Stomach (tissue), 9 donors: ENCODE data around the gene SMAP2. TPM values are rescaled to one million over a fixed set of nuclear protein-coding genes. Genes with fewer than 3 reads are reported as not detected.

ENCODE experiments used
- DNase-seq, 2 donors: peaks; one replicate each; pipeline versions ENCODE4 v3.0.0 to v3.0.0-alpha.2; 2013 to 2019
- H3K27ac ChIP-seq, 5 donors: fragments of 200-600 bp in 4 of 5; sonication (generic) in 4 of 5; one replicate each; pipeline ENCODE4 v1.5.1; 2013 to 2019; ENCODE audit warnings: mild to moderate bottlenecking in 1 of 5, moderate library complexity in 1 of 5
- H3K27me3 ChIP-seq, 3 donors: fragments of 200-600 bp; sonication (generic); one replicate each; pipeline ENCODE4 v1.5.1; 2017 to 2019; ENCODE audit warnings: mixed run types in 1 of 3
- H3K36me3 ChIP-seq, 4 donors: fragments of 200-600 bp; sonication (generic); 1 replicate in 3 of 4; 2 replicates in 1 of 4; pipeline ENCODE4 v1.5.1; 2016 to 2019
- H3K4me1 ChIP-seq, 4 donors: fragments of 200-600 bp; sonication (generic); one replicate each; pipeline ENCODE4 v1.5.1; 2016 to 2019
- H3K4me3 ChIP-seq, 4 donors: fragments of 200-600 bp; sonication (generic) in 3 of 4; one replicate each; pipeline ENCODE4 v1.5.1; 2016 to 2019; ENCODE audit warnings: mild to moderate bottlenecking in 1 of 4
- H3K9me3 ChIP-seq, 4 donors: fragments of 200-600 bp; sonication (generic); one replicate each; pipeline ENCODE4 v1.5.1; 2016 to 2019
- EP300 ChIP-seq: sonication (generic); formaldehyde crosslinking; IDR thresholded peaks from one replicate; pipeline ENCODE4 v1.6.1; 2017; ENCODE audit warnings: antibody characterized with exemption
- POLR2A ChIP-seq, 4 donors: fragments of 450-650 bp; IDR thresholded peaks; one replicate each; pipeline ENCODE4 v1.6.1; 2016; ENCODE audit warnings: antibody characterized with exemption in 4 of 4, control low read depth in 2 of 4, mild to moderate bottlenecking in 1 of 4, moderate library complexity in 1 of 4
- POLR2AphosphoS5 ChIP-seq, 3 donors: sonication (generic); formaldehyde crosslinking; IDR thresholded peaks; one replicate each; pipeline ENCODE4 v1.6.1; 2016; ENCODE audit warnings: antibody characterized with exemption in 3 of 3
- WGBS, 5 donors: extraction: QIAGEN DNeasy Blood & Tissue Kit in 3 of 5; methylation state at CpG; one replicate each; pipeline versions ENCODE4 v1.1.5 to v1.1.7; 2013 to 2018; 5-methylcytosine and 5-hydroxymethylcytosine counted together
- intact Hi-C: fragments of 100-400 bp; cut with DNase I; formaldehyde crosslinking; loops from one replicate; pipeline ENCODE4 v1.15.1; 2023; ENCODE audit warnings: low total_unique reads
- polyA plus RNA-seq, 3 donors: library from polyadenylated mRNA; stranded (reverse); fragments of 200-250 nt; gene quantifications; one replicate each; pipeline ENCODE4 v1.2.3, GENCODE V29; 2013
- total RNA-seq, 5 donors: library from RNA; depleted of rRNA; stranded (reverse); fragments of >200 nt; gene quantifications; one replicate each; pipeline versions ENCODE4 v1.1.0 to v1.2.3, GENCODE V29; 2014 to 2016
- TF ChIP-seq, protein P1 (sequence below), 7 experiments: fragments of 450-650 bp in 4 of 7; fragments of 200-600 bp in 3 of 7; sonication (generic) in 3 of 7; IDR thresholded peaks; one replicate each; pipeline ENCODE4 v1.5.1; 2016 to 2019; ENCODE audit warnings: antibody characterized with exemption in 7 of 7, control low read depth in 2 of 7, mild to moderate bottlenecking in 1 of 7
- donor health status: healthy with polysubstance abuse.
- donor health status: Bipolar disorder and iron deficiency.
- donor health status: healthy.

The SMAP2 gene
- total and polyA plus RNA-seq, 8 donors: 21.6 to 58.0 (median 31.8) TPM

DNA sequence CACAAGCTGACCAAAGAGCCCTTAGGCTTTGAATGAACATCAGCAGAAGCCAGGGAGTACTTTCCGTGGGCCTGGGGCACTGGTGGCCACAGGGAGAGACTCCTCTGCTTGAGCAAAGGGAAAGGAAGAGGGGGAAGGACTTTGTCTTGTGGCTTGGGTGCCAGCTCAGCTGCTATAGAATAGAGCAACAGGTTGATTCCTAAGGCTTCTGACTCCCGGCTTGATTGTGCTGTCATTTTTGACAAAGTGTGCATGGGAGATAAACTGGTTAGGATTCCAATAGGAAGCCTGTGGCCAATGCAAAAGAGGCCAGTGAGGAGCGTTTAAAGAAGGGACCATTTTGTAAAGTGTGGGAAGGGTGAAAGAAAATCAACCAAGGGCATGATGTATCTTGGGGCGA, 11.9 kb upstream of the SMAP2 start:
- Histone ChIP-seq H3K4me3 (no peak overlapping the region), H3K9me3 (peaks cover 0 to 21% (median 6%) of the 10 kb centered on the region in 4 donors), H3K27ac (no peak overlapping the region), H3K4me1 (no peaks in the 10 kb centered on the region), H3K36me3 (no peaks in the 10 kb centered on the region), H3K27me3 (peaks cover 0 to 8% (median 0%) of the 10 kb centered on the region in 3 donors)
- WGBS, 5 donors: 86 to 92% (median 90%) methylated on average over 4 of the region's 4 CpGs
- DNase-seq: no peak
- TF ChIP-seq, protein P1, sequence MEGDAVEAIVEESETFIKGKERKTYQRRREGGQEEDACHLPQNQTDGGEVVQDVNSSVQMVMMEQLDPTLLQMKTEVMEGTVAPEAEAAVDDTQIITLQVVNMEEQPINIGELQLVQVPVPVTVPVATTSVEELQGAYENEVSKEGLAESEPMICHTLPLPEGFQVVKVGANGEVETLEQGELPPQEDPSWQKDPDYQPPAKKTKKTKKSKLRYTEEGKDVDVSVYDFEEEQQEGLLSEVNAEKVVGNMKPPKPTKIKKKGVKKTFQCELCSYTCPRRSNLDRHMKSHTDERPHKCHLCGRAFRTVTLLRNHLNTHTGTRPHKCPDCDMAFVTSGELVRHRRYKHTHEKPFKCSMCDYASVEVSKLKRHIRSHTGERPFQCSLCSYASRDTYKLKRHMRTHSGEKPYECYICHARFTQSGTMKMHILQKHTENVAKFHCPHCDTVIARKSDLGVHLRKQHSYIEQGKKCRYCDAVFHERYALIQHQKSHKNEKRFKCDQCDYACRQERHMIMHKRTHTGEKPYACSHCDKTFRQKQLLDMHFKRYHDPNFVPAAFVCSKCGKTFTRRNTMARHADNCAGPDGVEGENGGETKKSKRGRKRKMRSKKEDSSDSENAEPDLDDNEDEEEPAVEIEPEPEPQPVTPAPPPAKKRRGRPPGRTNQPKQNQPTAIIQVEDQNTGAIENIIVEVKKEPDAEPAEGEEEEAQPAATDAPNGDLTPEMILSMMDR (IDR thresholded peaks at IDR 0.05): no peak
- no peak for TF ChIP-seq POLR2AphosphoS5 (IDR thresholded peaks at IDR 0.05)
- no peak for TF ChIP-seq EP300
- no peak for TF ChIP-seq POLR2A (IDR thresholded peaks at IDR 0.05)
- intact Hi-C loops: no loop called here

DNA sequence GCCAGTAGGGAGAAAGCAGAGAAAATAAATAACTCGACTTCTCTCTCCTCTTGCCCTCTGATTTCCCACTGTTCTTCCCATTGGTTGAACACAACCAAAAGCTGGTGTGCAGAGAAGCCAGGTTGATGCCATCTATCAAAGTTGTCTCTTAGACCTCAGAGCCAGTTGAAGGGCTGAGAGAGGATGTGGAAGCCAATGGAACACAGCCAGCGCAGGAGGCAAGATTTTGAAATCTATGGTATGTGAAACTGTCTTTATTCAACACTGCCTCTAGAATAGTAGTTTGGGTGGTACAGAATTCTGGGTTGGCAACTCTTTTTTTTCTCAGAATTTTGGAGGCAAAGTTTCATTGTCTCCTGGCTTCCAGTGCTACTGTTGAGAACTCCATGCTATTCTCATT, 11.3 kb upstream of the SMAP2 start:
- TF ChIP-seq POLR2A (IDR thresholded peaks at IDR 0.05) (no peak), POLR2AphosphoS5 (IDR thresholded peaks at IDR 0.05) (no peak), EP300 (no peak)
- TF ChIP-seq, protein P1 (IDR thresholded peaks at IDR 0.05): no peak
- no peak overlapping the region for H3K27ac ChIP-seq
- H3K9me3 ChIP-seq: peaks cover 0 to 20% (median 4%) of the 10 kb centered on the region in 4 donors
- WGBS, 5 donors: 74 to 89% (median 84%) methylated on average over 2 of the region's 2 CpGs
- H3K4me3 ChIP-seq: no peak overlapping the region
- H3K36me3 ChIP-seq: no peaks in the 10 kb centered on the region
- no peak for DNase-seq
- peaks cover 0 to 8% (median 0%) of the 10 kb centered on the region in 3 donors for H3K27me3 ChIP-seq
- intact Hi-C loops: no loop called here
- H3K4me1 ChIP-seq: no peaks in the 10 kb centered on the region

DNA sequence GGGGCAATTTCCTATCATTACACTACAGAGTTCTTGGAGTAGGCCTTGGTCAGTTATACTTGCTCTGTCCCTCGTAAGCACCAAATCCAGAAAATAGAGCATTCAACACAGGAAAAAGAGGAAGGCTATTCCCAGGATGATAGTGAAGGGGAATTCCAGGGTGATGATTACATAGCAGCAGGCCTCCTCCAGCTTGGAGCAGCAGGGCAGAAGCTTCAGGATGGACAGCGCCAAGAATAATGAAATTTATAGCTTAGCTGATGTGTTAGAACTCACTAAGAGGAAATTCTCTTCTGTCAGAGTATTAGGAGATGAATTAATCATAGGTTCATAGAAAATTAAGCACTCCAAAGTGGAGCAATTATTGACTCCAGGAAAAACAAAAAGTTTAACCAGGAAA, 10.8 kb upstream of the SMAP2 start:
- Histone ChIP-seq H3K27me3 (peaks cover 0 to 8% (median 0%) of the 10 kb centered on the region in 3 donors), H3K4me3 (no peak overlapping the region), H3K9me3 (peaks cover 0 to 15% (median 2%) of the 10 kb centered on the region in 4 donors), H3K4me1 (no peaks in the 10 kb centered on the region), H3K36me3 (no peaks in the 10 kb centered on the region), H3K27ac (no peak overlapping the region)
- intact Hi-C loops: no loop called here
- DNase-seq: peak in 1 of 2 donors; percentile 50
- TF ChIP-seq POLR2A (IDR thresholded peaks at IDR 0.05): no peak
- no peak for TF ChIP-seq POLR2AphosphoS5 (IDR thresholded peaks at IDR 0.05)
- TF ChIP-seq, protein P1 (IDR thresholded peaks at IDR 0.05): no peak
- TF ChIP-seq EP300: no peak
- whole genome bisulfite sequencing, 5 donors: 67 to 88% (median 75%) methylated on average over 2 of the region's 2 CpGs

DNA sequence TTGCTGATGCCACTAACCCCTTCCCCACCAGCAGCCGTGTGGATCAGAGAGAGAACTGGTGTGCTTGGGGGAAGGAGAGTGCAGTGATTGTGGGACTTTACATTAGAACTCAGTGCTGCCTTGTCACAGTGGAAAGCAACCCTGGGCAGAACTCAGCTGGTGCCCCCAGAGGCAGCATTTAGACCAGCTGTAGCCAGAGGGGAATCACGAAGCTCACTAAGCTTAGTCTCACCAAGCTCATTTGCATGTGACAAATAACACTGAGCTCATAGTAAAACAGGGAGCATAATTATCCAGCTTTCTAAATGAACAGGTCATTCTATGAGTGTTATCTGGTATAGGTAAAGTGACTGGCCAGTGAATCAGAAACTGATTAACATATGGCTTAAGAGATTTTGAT, 9.8 kb upstream of the SMAP2 start:
- intact Hi-C loops: no loop called here
- TF ChIP-seq POLR2AphosphoS5 (IDR thresholded peaks at IDR 0.05) (no peak), POLR2A (IDR thresholded peaks at IDR 0.05) (no peak), EP300 (no peak)
- TF ChIP-seq, protein P1 (IDR thresholded peaks at IDR 0.05): no peak
- no peak for DNase-seq
- H3K9me3 ChIP-seq: peaks cover 0 to 6% (median 0%) of the 10 kb centered on the region in 4 donors
- H3K4me1 ChIP-seq: no peaks in the 10 kb centered on the region
- no peak overlapping the region for H3K27ac ChIP-seq
- H3K4me3 ChIP-seq: no peak overlapping the region
- H3K36me3 ChIP-seq: no peaks in the 10 kb centered on the region
- 35 to 44% (median 41%) methylated on average over 2 of the region's 2 CpGs for WGBS, 5 donors
- H3K27me3 ChIP-seq: peaks cover 0 to 8% (median 0%) of the 10 kb centered on the region in 3 donors
